Measurements from ENCODE around the gene CACNA1H. TPM values are rescaled to one million over a fixed set of nuclear protein-coding genes. Genes with fewer than 3 reads are reported as not detected.

Gene CACNA1H
- total RNA-seq, 1 experiment from 2014 or later, result 31.1 TPM

GRCh38 chr16:1206326-1206725 is 53.4 kb downstream of the CACNA1H start:
- no peak for TF ChIP-seq POLR2AphosphoS5 (IDR thresholded peaks at IDR 0.05; ENCODE audit: low read depth, low read length)
- TF ChIP-seq REST (IDR thresholded peaks at IDR 0.05; ENCODE audit: insufficient read depth in 1 of 2, low read depth in 2 of 2, low read length in 1 of 2), result no peak
- Histone ChIP-seq H3K4me3 (ENCODE audit: low read depth in 2 of 2, low read length in 2 of 2) (no peak overlapping the region), H3K36me3 (ENCODE audit: control insufficient read depth, insufficient read depth, low read length) (no peaks in the 10 kb centered on the region; the same call in 1 of the 2 replicates), H3K27me3 (ENCODE audit: control insufficient read depth, insufficient read depth, low read length) (no peaks in the 10 kb centered on the region), H3K4me1 (ENCODE audit: control insufficient read depth, insufficient read depth, low read length) (no peaks in the 10 kb centered on the region), H3K27ac (ENCODE audit: low read length) (no peak overlapping the region), H3K9me3 (ENCODE audit: control insufficient read depth, insufficient read depth, low read depth, low read length) (no peaks in the 10 kb centered on the region)
- ChIA-PET POLR2A (no interaction called here), CTCF (no interaction called here)
- no peak for ATAC-seq
- intact Hi-C loops (cut with micrococcal nuclease; ENCODE audit: unreplicated experiment), result no loop called here
- BruUV-seq (replicated peaks), result no TSS peak
- DNase-seq (ENCODE audit: low read depth, low spot score), result no peak
- in situ Hi-C loops (cut with HindIII; ENCODE audit: low pct_unique_long_range_greater_than_20kb, low sequenced_read_pairs), result no loop called here

DNA sequence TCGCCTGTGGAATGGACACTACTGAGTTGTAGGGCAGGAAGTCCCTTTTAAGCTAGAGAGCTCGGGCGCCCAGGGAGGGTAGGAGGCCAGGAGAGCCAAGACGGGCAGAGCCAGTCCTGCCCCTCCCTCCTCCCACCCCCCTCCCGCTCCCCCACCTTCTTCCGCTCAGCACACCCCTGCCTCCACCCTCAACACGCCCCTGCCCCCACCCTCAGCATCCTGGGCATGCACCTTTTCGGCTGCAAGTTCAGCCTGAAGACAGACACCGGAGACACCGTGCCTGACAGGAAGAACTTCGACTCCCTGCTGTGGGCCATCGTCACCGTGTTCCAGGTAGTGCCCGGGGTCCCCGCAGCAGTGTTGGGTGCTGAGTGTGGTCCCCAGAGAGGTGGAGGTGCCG is 53.9 kb downstream of the CACNA1H start:
- in situ Hi-C loops (cut with HindIII; ENCODE audit: low pct_unique_long_range_greater_than_20kb, low sequenced_read_pairs), result no loop called here
- no peak overlapping the region for H3K27ac ChIP-seq (ENCODE audit: low read length)
- intact Hi-C loops (cut with micrococcal nuclease; ENCODE audit: unreplicated experiment), result no loop called here
- DNase-seq (ENCODE audit: low read depth, low spot score) (no peak), ATAC-seq (no peak)
- POLR2A ChIA-PET, result no interaction called here
- no peak overlapping the region for H3K4me3 ChIP-seq (ENCODE audit: low read depth in 2 of 2, low read length in 2 of 2)
- no TSS peak for BruUV-seq (replicated peaks)
- no peaks in the 10 kb centered on the region; the same call in 1 of the 2 replicates for H3K36me3 ChIP-seq (ENCODE audit: control insufficient read depth, insufficient read depth, low read length)
- TF ChIP-seq POLR2AphosphoS5 (IDR thresholded peaks at IDR 0.05; ENCODE audit: low read depth, low read length), result no peak
- TF ChIP-seq, protein P1, sequence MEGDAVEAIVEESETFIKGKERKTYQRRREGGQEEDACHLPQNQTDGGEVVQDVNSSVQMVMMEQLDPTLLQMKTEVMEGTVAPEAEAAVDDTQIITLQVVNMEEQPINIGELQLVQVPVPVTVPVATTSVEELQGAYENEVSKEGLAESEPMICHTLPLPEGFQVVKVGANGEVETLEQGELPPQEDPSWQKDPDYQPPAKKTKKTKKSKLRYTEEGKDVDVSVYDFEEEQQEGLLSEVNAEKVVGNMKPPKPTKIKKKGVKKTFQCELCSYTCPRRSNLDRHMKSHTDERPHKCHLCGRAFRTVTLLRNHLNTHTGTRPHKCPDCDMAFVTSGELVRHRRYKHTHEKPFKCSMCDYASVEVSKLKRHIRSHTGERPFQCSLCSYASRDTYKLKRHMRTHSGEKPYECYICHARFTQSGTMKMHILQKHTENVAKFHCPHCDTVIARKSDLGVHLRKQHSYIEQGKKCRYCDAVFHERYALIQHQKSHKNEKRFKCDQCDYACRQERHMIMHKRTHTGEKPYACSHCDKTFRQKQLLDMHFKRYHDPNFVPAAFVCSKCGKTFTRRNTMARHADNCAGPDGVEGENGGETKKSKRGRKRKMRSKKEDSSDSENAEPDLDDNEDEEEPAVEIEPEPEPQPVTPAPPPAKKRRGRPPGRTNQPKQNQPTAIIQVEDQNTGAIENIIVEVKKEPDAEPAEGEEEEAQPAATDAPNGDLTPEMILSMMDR (IDR thresholded peaks at IDR 0.05), result no peak
- no peak for TF ChIP-seq TCF7L2 (IDR thresholded peaks at IDR 0.05; ENCODE audit: low read depth, low read length)
- TF ChIP-seq REST (IDR thresholded peaks at IDR 0.05; ENCODE audit: insufficient read depth in 1 of 2, low read depth in 2 of 2, low read length in 1 of 2), result no peak
- TF ChIP-seq SIN3A (IDR thresholded peaks at IDR 0.05; ENCODE audit: borderline replicate concordance, insufficient read depth, low read depth, low read length), result no peak
- H3K4me1 ChIP-seq (ENCODE audit: control insufficient read depth, insufficient read depth, low read length), result no peaks in the 10 kb centered on the region
- no peaks in the 10 kb centered on the region for H3K9me3 ChIP-seq (ENCODE audit: control insufficient read depth, insufficient read depth, low read depth, low read length)
- H3K27me3 ChIP-seq (ENCODE audit: control insufficient read depth, insufficient read depth, low read length), result no peaks in the 10 kb centered on the region
- CTCF ChIA-PET, result no interaction called here
